H9 (cell line): ENCODE data around the gene UBE2E1. TPM values are rescaled to one million over a fixed set of nuclear protein-coding genes. Genes with fewer than 3 reads are reported as not detected.

ENCODE experiments used
- DNase-seq: peaks from one replicate; pipeline ENCODE4 v3.0.0-alpha.2; 2017
- H2AFZ ChIP-seq: one replicate; pipeline ENCODE4 v1.6.1; 2013; ENCODE audit warnings: mild to moderate bottlenecking, low read length, control low read depth, moderate library complexity
- H2AK5ac ChIP-seq: 2 replicates; pipeline ENCODE4 v1.6.1; 2013; ENCODE audit warnings: low read length, control low read depth, mixed read lengths; ENCODE audit not compliant: insufficient read length
- H2BK120ac ChIP-seq: one replicate; pipeline ENCODE4 v1.6.1; 2013; ENCODE audit warnings: low read depth, mild to moderate bottlenecking, low read length, control low read depth, inconsistent platforms; ENCODE audit not compliant: poor library complexity, severe bottlenecking
- H2BK12ac ChIP-seq: 2 replicates; pipeline ENCODE4 v1.6.1; 2013; ENCODE audit warnings: low read length, control low read depth, mixed read lengths, low read depth; ENCODE audit not compliant: insufficient read length
- H2BK15ac ChIP-seq: 2 replicates; pipeline ENCODE4 v1.6.1; 2013; ENCODE audit warnings: low read depth, low read length, control low read depth
- H2BK20ac ChIP-seq: one replicate; pipeline ENCODE4 v1.6.1; 2013; ENCODE audit warnings: low read depth, mild to moderate bottlenecking, low read length, control low read depth, inconsistent platforms; ENCODE audit not compliant: poor library complexity, severe bottlenecking
- H2BK5ac ChIP-seq: 2 replicates; pipeline ENCODE4 v1.6.1; 2013; ENCODE audit warnings: low read length, control low read depth, mixed read lengths; ENCODE audit not compliant: insufficient read length
- H3K14ac ChIP-seq: 2 replicates; pipeline ENCODE4 v1.6.1; 2013; ENCODE audit warnings: low read length, control low read depth; ENCODE audit not compliant: insufficient read depth
- H3K18ac ChIP-seq: 2 replicates; pipeline ENCODE4 v1.6.1; 2013; ENCODE audit warnings: low read depth, mild to moderate bottlenecking, mixed read lengths, low read length, control low read depth; ENCODE audit not compliant: insufficient read length
- H3K23ac ChIP-seq: 2 replicates; pipeline ENCODE4 v1.6.1; 2013; ENCODE audit warnings: low read length, control low read depth, mixed read lengths, low read depth; ENCODE audit not compliant: insufficient read length
- H3K23me2 ChIP-seq: 2 replicates; pipeline ENCODE4 v1.6.1; 2013; ENCODE audit warnings: low read depth, mild to moderate bottlenecking, mixed read lengths, low read length, control low read depth; ENCODE audit not compliant: insufficient read length, poor library complexity, severe bottlenecking
- H3K27ac ChIP-seq: 2 replicates; pipeline ENCODE4 v1.5.1; 2013; ENCODE audit warnings: low read length, control low read depth, mixed read lengths, low read depth; ENCODE audit not compliant: insufficient read length
- H3K27me3 ChIP-seq: 2 replicates; pipeline ENCODE4 v1.6.1; 2013; ENCODE audit warnings: low read length, control low read depth, inconsistent platforms; ENCODE audit not compliant: insufficient read depth
- H3K4ac ChIP-seq: 2 replicates; pipeline ENCODE4 v1.6.1; 2013; ENCODE audit warnings: low read depth, mild to moderate bottlenecking, control low read depth, inconsistent platforms, low read length, moderate library complexity
- H3K4me1 ChIP-seq: 2 replicates; pipeline ENCODE4 v1.6.1; 2013; ENCODE audit warnings: low read length, control low read depth, inconsistent platforms; ENCODE audit not compliant: insufficient read depth
- H3K4me2 ChIP-seq: 2 replicates; pipeline ENCODE4 v1.6.1; 2013; ENCODE audit warnings: low read length, control low read depth, mixed read lengths; ENCODE audit not compliant: insufficient read length, insufficient read depth
- H3K56ac ChIP-seq: 2 replicates; pipeline ENCODE4 v1.6.1; 2013; ENCODE audit warnings: low read depth, mild to moderate bottlenecking, mixed read lengths, low read length, control low read depth; ENCODE audit not compliant: insufficient read length
- H3K79me1 ChIP-seq: 2 replicates; pipeline ENCODE4 v1.6.1; 2013; ENCODE audit warnings: low read depth, mild to moderate bottlenecking, moderate library complexity, low read length, control low read depth, inconsistent platforms; ENCODE audit not compliant: insufficient read depth, poor library complexity, severe bottlenecking
- H3K79me2 ChIP-seq: 2 replicates; pipeline ENCODE4 v1.6.1; 2013; ENCODE audit warnings: low read length, control low read depth, inconsistent platforms; ENCODE audit not compliant: insufficient read depth
- H3K9ac ChIP-seq: 2 replicates; pipeline ENCODE4 v1.6.1; 2013; ENCODE audit warnings: low read length, control low read depth, mixed read lengths; ENCODE audit not compliant: insufficient read length; ENCODE audit errors: extremely low read depth
- H3K9me3 ChIP-seq: one replicate; pipeline ENCODE4 v1.6.1; 2013; ENCODE audit warnings: low read depth, low read length, inconsistent platforms; ENCODE audit not compliant: control insufficient read depth
- H3T11ph ChIP-seq: one replicate; pipeline ENCODE4 v1.6.1; 2013; ENCODE audit warnings: mild to moderate bottlenecking, low read length, control low read depth, inconsistent platforms
- H4K20me1 ChIP-seq: one replicate; pipeline ENCODE4 v1.6.1; 2013; ENCODE audit not compliant: control insufficient read depth, insufficient read length, insufficient read depth
- H4K5ac ChIP-seq: 2 replicates; pipeline ENCODE4 v1.6.1; 2013; ENCODE audit warnings: low read depth, mild to moderate bottlenecking, mixed read lengths, low read length, control low read depth; ENCODE audit not compliant: insufficient read length
- H4K8ac ChIP-seq: replicated peaks from 2 replicates; pipeline ENCODE4 v1.6.1; 2013; ENCODE audit warnings: low read length, control low read depth, mixed read lengths, low read depth; ENCODE audit not compliant: insufficient read length
- H4K91ac ChIP-seq: 2 replicates; pipeline ENCODE4 v1.6.1; 2013; ENCODE audit warnings: low read depth, mild to moderate bottlenecking, moderate library complexity, mixed read lengths, low read length, control low read depth; ENCODE audit not compliant: insufficient read length
- H3K27ac Mint-ChIP-seq, 3 experiments: 2 replicates in 2 of 3; 3 replicates in 1 of 3; pipeline ENCODE4 v1.8.0; 2020 to 2021; ENCODE audit warnings: mixed read lengths in 3 of 3, mild to moderate bottlenecking in 1 of 3, moderate library complexity in 1 of 3
- H3K27me3 Mint-ChIP-seq: 2 replicates; pipeline ENCODE4 v1.8.0; 2021; ENCODE audit warnings: low read depth, mild to moderate bottlenecking, moderate library complexity, mixed read lengths
- H3K36me3 Mint-ChIP-seq, 3 experiments: 2 replicates in 2 of 3; 3 replicates in 1 of 3; pipeline ENCODE4 v1.8.0; 2020 to 2021; ENCODE audit warnings: low read depth in 3 of 3, mixed read lengths in 3 of 3; ENCODE audit not compliant: insufficient read depth in 1 of 3
- H3K4me1 Mint-ChIP-seq, 2 experiments: 2 replicates each; pipeline ENCODE4 v1.8.0; 2020; ENCODE audit warnings: mixed read lengths in 2 of 2
- H3K4me3 Mint-ChIP-seq, 2 experiments: 2 replicates in 1 of 2; 3 replicates in 1 of 2; pipeline ENCODE4 v1.8.0; 2020 to 2021; ENCODE audit warnings: mild to moderate bottlenecking in 2 of 2, mixed read lengths in 2 of 2, moderate library complexity in 1 of 2
- H3K9me3 Mint-ChIP-seq, 2 experiments: 2 replicates in 1 of 2; 3 replicates in 1 of 2; pipeline ENCODE4 v1.8.0; 2020; ENCODE audit warnings: mild to moderate bottlenecking in 2 of 2, mixed read lengths in 2 of 2, moderate library complexity in 1 of 2
- CTCF ChIP-seq: fragments of 200-600 bp; sonication (generic); conservative IDR thresholded peaks from 3 replicates; pipeline ENCODE4 v1.8.0; 2021; ENCODE audit warnings: antibody characterized with exemption, mild to moderate bottlenecking
- WGBS: extraction: QIAGEN DNeasy Blood & Tissue Kit; methylation state at CpG from one replicate; pipeline ENCODE4 v1.1.7; 2013; ENCODE audit warnings: missing lambda C conversion rate, low lambda C conversion rate, mixed read lengths; ENCODE audit not compliant: insufficient read length; ENCODE audit errors: extremely low coverage; 5-methylcytosine and 5-hydroxymethylcytosine counted together
- total RNA-seq: library from RNA; stranded (reverse); gene quantifications from 2 replicates; pipeline ENCODE4 v1.2.1, GENCODE V29; 2021

Gene UBE2E1
- total RNA-seq, 1 experiment from 2014 or later = 142 TPM

GRCh38 chr3:23835802-23836201 lies 30.0 kb downstream of the UBE2E1 start:
- Histone ChIP-seq H4K5ac (no peak overlapping the region), H3K79me1 (peaks cover 13% of the 10 kb centered on the region), H2AFZ (no peak overlapping the region), H2BK20ac (no peak overlapping the region), H3K23me2 (no peaks in the 10 kb centered on the region), H4K91ac (no peak overlapping the region), H3K14ac (no peak overlapping the region), H3K27me3 (no peaks in the 10 kb centered on the region), H2BK120ac (no peak overlapping the region), H4K20me1 (no peaks in the 10 kb centered on the region), H3K4me2 (no peak overlapping the region), H3T11ph (no peak overlapping the region), H3K9ac (no peak overlapping the region), H3K4me1 (no peaks in the 10 kb centered on the region), H3K56ac (no peak overlapping the region), H3K18ac (no peak overlapping the region), H3K27ac (no peak overlapping the region), H3K79me2 (peaks cover 5% of the 10 kb centered on the region; the same call in 1 of the 2 replicates), H4K8ac (no peak overlapping the region), H3K4ac (no peak overlapping the region), H2BK12ac (no peak overlapping the region), H2BK15ac (no peak overlapping the region), H3K23ac (no peak overlapping the region), H2AK5ac (no peak overlapping the region), H2BK5ac (no peak overlapping the region), H3K9me3 (no peaks in the 10 kb centered on the region)
- WGBS = no CpG with 5 or more reads among the region's 2 CpGs
- no peak overlapping the region for H3K4me3 Mint-ChIP-seq
- no peak for DNase-seq
- peaks cover 2 to 4% (median 3%) of the 10 kb centered on the region in 3 experiments; a peak in 4 of 7 replicates for H3K36me3 Mint-ChIP-seq
- H3K9me3 Mint-ChIP-seq = no peaks in the 10 kb centered on the region
- H3K27me3 Mint-ChIP-seq = no peaks in the 10 kb centered on the region
- no peak overlapping the region for H3K27ac Mint-ChIP-seq
- TF ChIP-seq CTCF = no peak
- H3K4me1 Mint-ChIP-seq = peaks cover 40 to 44% of the 10 kb centered on the region in 2 experiments
